Sigmoid colon (tissue), 7 donors: Measurements from ENCODE around the gene FAM234A. TPM values are rescaled to one million over a fixed set of nuclear protein-coding genes. Genes with fewer than 3 reads are reported as not detected.
"Not testable (repeated sequence)": the region's sequence is repeated elsewhere in the genome, so short reads cannot be mapped to it uniquely, and the experiment has no call there.

Source experiments
- DNase-seq: peaks from one replicate; pipeline ENCODE4 v3.0.0-alpha.2; 2019
- H3K27ac ChIP-seq, 4 donors: fragments of 200-600 bp; sonication (generic); one replicate each; pipeline ENCODE4 v1.5.1; 2016 to 2019; ENCODE audit warnings: mild to moderate bottlenecking in 1 of 4
- H3K27me3 ChIP-seq, 3 donors: fragments of 200-600 bp; sonication (generic); one replicate each; pipeline ENCODE4 v1.5.1; 2019; ENCODE audit warnings: mild to moderate bottlenecking in 1 of 3
- H3K36me3 ChIP-seq, 4 donors: fragments of 200-600 bp; sonication (generic); one replicate each; pipeline ENCODE4 v1.5.1; 2016 to 2019
- H3K4me1 ChIP-seq, 4 donors: fragments of 200-600 bp; sonication (generic); one replicate each; pipeline ENCODE4 v1.5.1; 2017 to 2019
- H3K4me3 ChIP-seq, 4 donors: fragments of 200-600 bp; sonication (generic); one replicate each; pipeline ENCODE4 v1.5.1; 2017 to 2019; ENCODE audit warnings: mild to moderate bottlenecking in 2 of 4, moderate library complexity in 1 of 4
- H3K9me3 ChIP-seq, 4 donors: fragments of 200-600 bp in 3 of 4; sonication (generic) in 3 of 4; one replicate each; pipeline versions ENCODE4 v1.5.1 to v1.6.1; 2013 to 2019
- EP300 ChIP-seq, 4 donors: sonication (generic); formaldehyde crosslinking; IDR thresholded peaks; one replicate each; pipeline ENCODE4 v1.6.1; 2017; ENCODE audit warnings: antibody characterized with exemption in 4 of 4
- POLR2A ChIP-seq, 2 donors: fragments of 450-650 bp; IDR thresholded peaks; one replicate each; pipeline ENCODE4 v1.6.1; 2016; ENCODE audit warnings: antibody characterized with exemption in 2 of 2, mild to moderate bottlenecking in 2 of 2, moderate library complexity in 2 of 2
- POLR2AphosphoS5 ChIP-seq, 4 donors: sonication (generic); formaldehyde crosslinking; IDR thresholded peaks; one replicate each; pipeline ENCODE4 v1.6.1; 2017; ENCODE audit warnings: antibody characterized with exemption in 4 of 4
- WGBS, 2 donors: extraction: QIAGEN DNeasy Blood & Tissue Kit; methylation state at CpG; one replicate each; pipeline ENCODE4 v1.1.7; 2013; 5-methylcytosine and 5-hydroxymethylcytosine counted together
- intact Hi-C: fragments of 100-400 bp; cut with DNase I; formaldehyde crosslinking; loops from one replicate; pipeline ENCODE4 v1.15.1; 2023
- polyA plus RNA-seq, 3 donors: library from polyadenylated mRNA; stranded (reverse); fragments of 200-250 nt; gene quantifications; one replicate each; pipeline ENCODE4 v1.2.3, GENCODE V29; 2013
- total RNA-seq, 4 donors: library from RNA; depleted of rRNA; stranded (reverse); fragments of >200 nt; gene quantifications; one replicate each; pipeline ENCODE4 v1.1.0, GENCODE V29; 2016
- TF ChIP-seq, protein P1 (sequence below), 4 experiments: fragments of 450-650 bp in 3 of 4; fragments of 200-600 bp in 1 of 4; IDR thresholded peaks; one replicate each; pipeline ENCODE4 v1.5.1; 2016 to 2019; ENCODE audit warnings: antibody characterized with exemption in 4 of 4, mild to moderate bottlenecking in 3 of 4, moderate library complexity in 2 of 4
- donor health status: healthy with polysubstance abuse.
- donor health status: Bipolar disorder and iron deficiency.
- donor health status: healthy.

FAM234A gene
- total and polyA plus RNA-seq, 7 donors: 12.6 to 82.5 (median 47.1) TPM

DNA sequence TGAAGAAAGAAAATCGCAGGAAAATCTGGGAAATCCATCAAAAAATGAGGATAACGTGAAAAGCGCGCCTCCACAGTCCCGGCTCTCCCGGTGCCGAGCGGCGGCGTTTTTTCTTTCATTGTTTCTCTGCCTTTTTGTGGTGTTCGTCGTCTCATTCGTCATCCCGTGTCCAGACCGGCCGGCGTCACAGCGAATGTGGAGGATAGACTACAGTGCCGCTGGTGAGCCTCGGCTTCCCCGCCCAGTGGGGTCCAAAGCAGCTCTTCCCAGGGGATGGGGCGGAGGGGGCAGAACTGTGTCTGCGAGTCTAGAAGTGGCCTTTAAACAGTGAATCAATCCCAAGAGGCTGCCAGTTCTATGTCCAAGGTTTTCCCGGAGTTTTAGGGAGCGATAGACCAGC is 19.8 kb downstream of the FAM234A start:
- TF ChIP-seq POLR2A (IDR thresholded peaks at IDR 0.05) (no peak), POLR2AphosphoS5 (IDR thresholded peaks at IDR 0.05) (no peak), EP300 (IDR thresholded peaks at IDR 0.05) (no peak)
- TF ChIP-seq, protein P1, sequence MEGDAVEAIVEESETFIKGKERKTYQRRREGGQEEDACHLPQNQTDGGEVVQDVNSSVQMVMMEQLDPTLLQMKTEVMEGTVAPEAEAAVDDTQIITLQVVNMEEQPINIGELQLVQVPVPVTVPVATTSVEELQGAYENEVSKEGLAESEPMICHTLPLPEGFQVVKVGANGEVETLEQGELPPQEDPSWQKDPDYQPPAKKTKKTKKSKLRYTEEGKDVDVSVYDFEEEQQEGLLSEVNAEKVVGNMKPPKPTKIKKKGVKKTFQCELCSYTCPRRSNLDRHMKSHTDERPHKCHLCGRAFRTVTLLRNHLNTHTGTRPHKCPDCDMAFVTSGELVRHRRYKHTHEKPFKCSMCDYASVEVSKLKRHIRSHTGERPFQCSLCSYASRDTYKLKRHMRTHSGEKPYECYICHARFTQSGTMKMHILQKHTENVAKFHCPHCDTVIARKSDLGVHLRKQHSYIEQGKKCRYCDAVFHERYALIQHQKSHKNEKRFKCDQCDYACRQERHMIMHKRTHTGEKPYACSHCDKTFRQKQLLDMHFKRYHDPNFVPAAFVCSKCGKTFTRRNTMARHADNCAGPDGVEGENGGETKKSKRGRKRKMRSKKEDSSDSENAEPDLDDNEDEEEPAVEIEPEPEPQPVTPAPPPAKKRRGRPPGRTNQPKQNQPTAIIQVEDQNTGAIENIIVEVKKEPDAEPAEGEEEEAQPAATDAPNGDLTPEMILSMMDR (IDR thresholded peaks at IDR 0.05): no peak
- no peaks in the 10 kb centered on the region for H3K4me1 ChIP-seq
- no peak overlapping the region for H3K4me3 ChIP-seq
- intact Hi-C loops: no loop called here
- H3K9me3 ChIP-seq: no peaks in the 10 kb centered on the region
- 96 to 98% methylated on average over 25 of the region's 25 CpGs for WGBS, 2 donors
- no peaks in the 10 kb centered on the region for H3K27me3 ChIP-seq
- no peak overlapping the region for H3K27ac ChIP-seq
- DNase-seq: no peak
- H3K36me3 ChIP-seq: peaks cover 0 to 71% (median 25%) of the 10 kb centered on the region in 4 donors

DNA sequence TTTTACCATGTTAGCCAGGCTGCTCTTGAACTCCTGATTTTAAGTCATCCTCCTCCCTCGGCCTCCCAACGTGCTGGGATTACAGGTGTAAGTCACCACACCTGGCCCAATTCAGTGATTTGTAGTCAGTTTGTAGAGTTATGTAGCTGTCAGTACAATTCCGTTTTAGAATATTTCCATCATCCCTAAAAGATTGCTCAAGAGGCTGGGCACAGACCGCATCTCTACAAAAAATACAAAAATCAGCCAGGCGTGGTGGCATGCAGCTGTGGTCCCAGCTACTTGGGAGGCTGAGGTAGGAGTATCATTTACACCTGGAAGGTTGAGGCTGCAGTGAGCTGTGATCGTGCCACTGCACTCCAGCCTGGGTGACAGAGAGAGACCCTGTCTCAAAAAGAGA is 20.6 kb downstream of the FAM234A start:
- no peaks in the 10 kb centered on the region for H3K4me1 ChIP-seq
- 96% methylated on average over 6 of the region's 6 CpGs for WGBS, 2 donors
- intact Hi-C loops: no loop called here
- H3K27me3 ChIP-seq: no peaks in the 10 kb centered on the region
- TF ChIP-seq, protein P1 (IDR thresholded peaks at IDR 0.05): no peak
- no peak for TF ChIP-seq POLR2AphosphoS5 (IDR thresholded peaks at IDR 0.05)
- TF ChIP-seq EP300 (IDR thresholded peaks at IDR 0.05): no peak
- TF ChIP-seq POLR2A (IDR thresholded peaks at IDR 0.05): no peak
- peaks cover 5 to 72% (median 32%) of the 10 kb centered on the region in 4 donors for H3K36me3 ChIP-seq
- no peaks in the 10 kb centered on the region for H3K9me3 ChIP-seq
- no peak overlapping the region for H3K4me3 ChIP-seq
- no peak overlapping the region for H3K27ac ChIP-seq
- DNase-seq: no peak

DNA sequence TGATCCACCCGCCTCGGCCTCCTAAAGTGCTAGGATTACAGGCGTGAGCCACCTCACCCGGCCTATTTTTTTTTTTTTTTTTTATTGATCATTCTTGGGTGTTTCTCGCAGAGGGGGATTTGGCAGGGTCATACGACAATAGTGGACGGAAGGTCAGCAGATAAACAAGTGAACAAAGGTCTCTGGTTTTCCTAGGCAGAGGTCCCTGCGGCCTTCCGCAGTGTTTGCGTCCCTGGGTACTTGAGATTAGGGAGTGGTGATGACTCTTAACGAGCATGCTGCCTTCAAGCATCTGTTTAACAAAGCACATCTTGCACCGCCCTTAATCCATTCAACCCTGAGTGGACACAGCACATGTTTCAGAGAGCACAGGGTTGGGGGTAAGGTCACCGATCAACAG is 23.5 kb downstream of the FAM234A start:
- 94 to 97% methylated on average over 10 to 11 of the region's 13 CpGs for WGBS, 2 donors
- peaks cover 32 to 85% (median 46%) of the 10 kb centered on the region in 4 donors for H3K36me3 ChIP-seq

DNA sequence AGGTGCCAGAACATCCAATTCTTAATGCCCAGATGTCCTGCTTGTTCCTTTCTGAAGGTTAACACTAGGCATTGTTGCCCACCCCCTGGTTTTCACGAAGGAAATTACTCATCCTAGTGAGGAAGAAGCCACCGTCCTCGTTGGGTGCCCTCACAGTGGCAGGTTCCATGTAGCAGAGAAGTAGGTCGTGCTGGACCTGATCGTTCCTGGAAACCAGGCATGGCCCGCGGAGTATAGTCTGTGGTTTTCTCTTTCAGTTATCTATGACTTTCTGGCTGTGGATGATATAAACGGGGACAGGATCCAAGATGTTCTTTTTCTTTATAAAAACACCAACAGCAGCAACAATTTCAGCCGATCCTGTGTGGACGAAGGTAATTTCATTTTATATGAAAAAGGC is 24.6 kb downstream of the FAM234A start:
- TF ChIP-seq POLR2A (IDR thresholded peaks at IDR 0.05) (no peak), POLR2AphosphoS5 (IDR thresholded peaks at IDR 0.05) (no peak), EP300 (IDR thresholded peaks at IDR 0.05) (no peak)
- TF ChIP-seq, protein P1 (IDR thresholded peaks at IDR 0.05): peak in 1 of 4 experiments; percentile 3
- WGBS, 2 donors: 86 to 88% methylated on average over 10 of the region's 10 CpGs
- peaks cover 40 to 85% (median 49%) of the 10 kb centered on the region in 4 donors for H3K36me3 ChIP-seq

More for the DNA sequence above, 23.5 kb downstream of the FAM234A start:
- H3K9me3 ChIP-seq, H3K4me1 ChIP-seq, H3K4me3 ChIP-seq, H3K27me3 ChIP-seq, DNase-seq, H3K27ac ChIP-seq, intact Hi-C loops: not testable (repeated sequence)

DNA sequence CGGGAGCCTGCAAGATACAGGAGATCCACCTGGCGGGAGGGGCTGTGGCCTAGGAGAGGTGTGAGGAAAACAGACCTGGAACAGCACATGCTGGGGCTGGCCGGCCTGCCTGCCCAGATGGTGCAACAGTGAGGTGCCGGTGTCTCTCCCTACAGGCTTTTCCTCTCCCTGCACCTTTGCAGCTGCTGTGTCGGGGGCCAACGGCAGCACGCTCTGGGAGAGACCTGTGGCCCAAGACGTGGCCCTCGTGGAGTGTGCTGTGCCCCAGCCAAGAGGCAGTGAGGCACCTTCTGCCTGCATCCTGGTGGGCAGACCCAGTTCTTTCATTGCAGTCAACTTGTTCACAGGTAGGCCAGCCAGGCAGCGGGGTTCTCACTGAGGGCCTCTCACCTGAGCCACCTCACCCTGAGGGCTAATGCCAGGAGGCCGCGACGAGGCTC is 25.2 kb downstream of the FAM234A start:
- H3K4me3 ChIP-seq: no peak overlapping the region
- H3K27ac ChIP-seq: no peak overlapping the region
- no peak for DNase-seq
- WGBS, 2 donors: 87 to 94% methylated on average over 13 of the region's 13 CpGs
- H3K27me3 ChIP-seq: no peaks in the 10 kb centered on the region
- intact Hi-C loops: no loop called here
- H3K36me3 ChIP-seq: peaks cover 40 to 85% (median 49%) of the 10 kb centered on the region in 4 donors
- H3K9me3 ChIP-seq: no peaks in the 10 kb centered on the region
- H3K4me1 ChIP-seq: no peaks in the 10 kb centered on the region
- TF ChIP-seq EP300 (IDR thresholded peaks at IDR 0.05) (no peak), POLR2AphosphoS5 (IDR thresholded peaks at IDR 0.05) (no peak), POLR2A (IDR thresholded peaks at IDR 0.05) (no peak)
- TF ChIP-seq, protein P1 (IDR thresholded peaks at IDR 0.05): no peak

More for the DNA sequence above, 24.6 kb downstream of the FAM234A start:
- H3K9me3 ChIP-seq: no peaks in the 10 kb centered on the region
- H3K4me3 ChIP-seq: no peak overlapping the region
- H3K27me3 ChIP-seq: no peaks in the 10 kb centered on the region
- intact Hi-C loops: no loop called here
- H3K4me1 ChIP-seq: no peaks in the 10 kb centered on the region
- H3K27ac ChIP-seq: no peak overlapping the region
- no peak for DNase-seq
